Coronary artery (tissue), 2 donors: ENCODE results near the gene SELENOO.

Experiments used
- DNase-seq: peaks from one replicate; pipeline ENCODE4 v3.0.0-alpha.2; 2017; ENCODE audit warnings: low spot score
- H3K27ac ChIP-seq, 2 donors: fragments of 200-600 bp; sonication (generic); one replicate each; pipeline ENCODE4 v1.5.1; 2016 to 2019
- H3K4me3 ChIP-seq: fragments of 200-600 bp; sonication (generic); 2 replicates; pipeline ENCODE4 v1.5.1; 2016; ENCODE audit warnings: mild to moderate bottlenecking, moderate library complexity
- CTCF ChIP-seq: fragments of 200-600 bp; sonication (generic); IDR thresholded peaks from one replicate; pipeline ENCODE4 v1.5.1; 2019; ENCODE audit warnings: antibody characterized with exemption

Gene SELENOO

GRCh38 chr22:50177537-50178470 is 23.0 kb upstream of the SELENOO start:
- TF ChIP-seq CTCF: no peak
- DNase-seq: no peak
- Histone ChIP-seq H3K4me3 (no peak overlapping the region), H3K27ac (no peak overlapping the region)

- Histone ChIP-seq H3K27ac (no peak overlapping the region), H3K4me3 (no peak overlapping the region)
- no peak for TF ChIP-seq CTCF
- no peak for DNase-seq
Measured at GRCh38 chr22:50178471-50178864, 22.3 kb upstream of the SELENOO start.

- no peak overlapping the region for H3K4me3 ChIP-seq
- no peak for DNase-seq
- no peak for TF ChIP-seq CTCF
- no peak overlapping the region for H3K27ac ChIP-seq
Measured at GRCh38 chr22:50178871-50179869, 21.6 kb upstream of the SELENOO start.

- TF ChIP-seq CTCF: no peak
- no peak overlapping the region for H3K27ac ChIP-seq
- H3K4me3 ChIP-seq: no peak overlapping the region
- DNase-seq: no peak
Measured at GRCh38 chr22:50179937-50180726, 20.7 kb upstream of the SELENOO start.

- TF ChIP-seq CTCF: no peak
- Histone ChIP-seq H3K27ac (no peak overlapping the region), H3K4me3 (no peak overlapping the region)
- DNase-seq: no peak
Measured at GRCh38 chr22:50180727-50181521, 19.9 kb upstream of the SELENOO start.
